GM06990 (cell line): ENCODE results near the gene PDE11A.

Experiments
- DNase-seq: peaks from one replicate; pipeline ENCODE4 v3.0.0-alpha.2; 2011; ENCODE audit not compliant: insufficient read length; ENCODE audit errors: extremely low read depth
- H3K27me3 ChIP-seq: replicated peaks from 2 replicates; pipeline ENCODE4 v1.6.0; 2011; ENCODE audit warnings: low read length; ENCODE audit not compliant: control insufficient read depth, insufficient read depth
- H3K36me3 ChIP-seq: 2 replicates; pipeline ENCODE4 v1.5.1; 2011; ENCODE audit warnings: low read length; ENCODE audit not compliant: control insufficient read depth, insufficient read depth
- H3K4me3 ChIP-seq: replicated peaks from 2 replicates; pipeline ENCODE4 v1.5.1; 2011; ENCODE audit warnings: low read depth, mild to moderate bottlenecking, control low read depth, low read length
- TF ChIP-seq, protein P1 (sequence below): IDR thresholded peaks from 2 replicates; pipeline ENCODE4 v1.5.1; 2011; ENCODE audit warnings: low read length, control low read depth, mild to moderate bottlenecking, inconsistent platforms; ENCODE audit not compliant: insufficient read depth, poor library complexity, severe bottlenecking

The PDE11A gene

DNA sequence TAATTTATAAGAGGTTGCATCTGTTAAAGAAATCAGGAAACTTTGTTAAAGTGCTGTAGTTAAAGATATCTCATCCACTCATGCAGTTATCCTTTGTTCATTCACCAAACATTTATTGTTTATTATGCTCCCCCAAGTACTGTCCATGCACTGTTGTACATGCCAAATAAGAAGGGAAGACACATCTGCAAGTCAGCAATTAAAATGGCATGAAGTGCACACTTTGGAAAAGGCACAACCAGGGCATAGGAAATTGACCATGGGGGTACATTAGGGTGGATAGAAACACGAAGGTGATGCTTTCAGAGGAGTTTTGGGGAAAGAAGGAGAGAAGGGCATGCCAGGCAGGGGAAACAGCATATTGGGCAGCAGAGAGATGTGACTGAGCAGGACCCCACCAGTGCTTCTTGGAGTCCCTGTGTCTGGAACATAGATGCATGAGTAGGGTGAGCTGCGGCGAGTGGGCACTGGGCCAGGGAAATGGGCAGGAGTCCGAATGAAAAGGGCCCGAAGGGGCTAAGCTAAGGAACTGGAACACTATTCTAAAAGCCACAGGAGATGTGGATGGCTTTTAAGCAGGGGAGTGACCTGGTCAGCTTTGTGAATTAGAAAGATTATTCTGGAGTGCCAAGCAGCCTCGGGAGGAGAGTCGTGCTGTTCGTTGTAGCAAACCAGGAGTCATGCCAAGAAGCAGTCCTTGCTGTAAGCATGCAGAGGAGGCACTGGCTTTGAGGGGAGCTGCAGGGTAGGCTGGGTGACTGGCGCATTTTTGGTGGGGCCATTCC, 363.7 kb downstream of the PDE11A start:
- TF ChIP-seq, protein P1, sequence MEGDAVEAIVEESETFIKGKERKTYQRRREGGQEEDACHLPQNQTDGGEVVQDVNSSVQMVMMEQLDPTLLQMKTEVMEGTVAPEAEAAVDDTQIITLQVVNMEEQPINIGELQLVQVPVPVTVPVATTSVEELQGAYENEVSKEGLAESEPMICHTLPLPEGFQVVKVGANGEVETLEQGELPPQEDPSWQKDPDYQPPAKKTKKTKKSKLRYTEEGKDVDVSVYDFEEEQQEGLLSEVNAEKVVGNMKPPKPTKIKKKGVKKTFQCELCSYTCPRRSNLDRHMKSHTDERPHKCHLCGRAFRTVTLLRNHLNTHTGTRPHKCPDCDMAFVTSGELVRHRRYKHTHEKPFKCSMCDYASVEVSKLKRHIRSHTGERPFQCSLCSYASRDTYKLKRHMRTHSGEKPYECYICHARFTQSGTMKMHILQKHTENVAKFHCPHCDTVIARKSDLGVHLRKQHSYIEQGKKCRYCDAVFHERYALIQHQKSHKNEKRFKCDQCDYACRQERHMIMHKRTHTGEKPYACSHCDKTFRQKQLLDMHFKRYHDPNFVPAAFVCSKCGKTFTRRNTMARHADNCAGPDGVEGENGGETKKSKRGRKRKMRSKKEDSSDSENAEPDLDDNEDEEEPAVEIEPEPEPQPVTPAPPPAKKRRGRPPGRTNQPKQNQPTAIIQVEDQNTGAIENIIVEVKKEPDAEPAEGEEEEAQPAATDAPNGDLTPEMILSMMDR: no peak
- Histone ChIP-seq H3K27me3 (no peaks in the 10 kb centered on the region), H3K36me3 (no peaks in the 10 kb centered on the region), H3K4me3 (no peak overlapping the region)
- DNase-seq: no peak

DNA sequence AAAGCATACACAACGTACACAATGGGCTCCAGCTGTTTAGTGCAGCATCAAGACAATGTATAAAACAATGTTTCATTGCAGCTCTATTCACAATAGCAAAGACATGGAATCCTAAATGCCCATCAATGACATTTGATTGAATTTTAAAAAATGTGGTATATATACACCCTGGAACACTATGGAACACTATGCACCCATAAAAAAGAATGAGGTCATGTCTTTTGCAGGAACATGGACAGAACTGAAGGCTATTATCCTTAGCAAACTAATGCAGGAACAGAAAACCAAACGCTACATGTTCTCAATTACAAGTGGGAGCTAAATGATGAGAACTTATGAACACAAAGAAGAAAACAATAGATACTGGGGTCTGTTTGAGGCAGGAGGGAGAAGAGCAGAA, 364.5 kb downstream of the PDE11A start:
- TF ChIP-seq, protein P1: no peak
- Histone ChIP-seq H3K27me3 (no peaks in the 10 kb centered on the region), H3K4me3 (no peak overlapping the region), H3K36me3 (no peaks in the 10 kb centered on the region)
- no peak for DNase-seq

DNA sequence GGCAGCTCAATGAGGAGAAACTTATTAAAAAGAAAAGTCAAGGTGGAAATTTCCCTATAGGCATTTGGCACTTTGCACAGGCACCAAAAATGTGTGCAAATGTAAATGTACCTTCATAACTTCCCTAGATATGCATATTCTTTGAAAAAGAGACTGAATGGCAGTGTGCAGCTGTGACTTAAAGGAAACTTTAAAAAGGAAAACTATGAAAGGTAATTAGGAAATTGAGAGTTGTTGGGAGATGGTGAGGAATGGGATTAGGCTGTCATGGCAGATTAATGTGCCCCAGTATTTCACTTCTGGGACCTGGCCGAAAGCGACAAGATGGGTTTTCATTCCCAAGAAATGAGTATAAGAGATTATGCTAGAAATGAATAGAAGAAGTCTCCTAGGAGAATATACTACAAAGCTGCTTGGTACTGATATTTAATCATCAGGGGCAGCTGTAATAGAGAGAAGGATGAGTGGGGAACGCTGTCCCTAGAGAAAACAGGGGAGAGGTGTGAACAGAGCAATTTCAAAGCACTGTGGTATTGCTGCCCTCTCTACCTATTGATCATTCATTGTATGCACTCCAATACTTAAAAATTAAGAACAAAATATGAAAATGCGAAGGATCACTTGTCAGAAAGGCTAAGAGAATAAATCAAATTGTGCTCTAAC, 366.9 kb downstream of the PDE11A start:
- H3K4me3 ChIP-seq: no peak overlapping the region
- TF ChIP-seq, protein P1: no peak
- no peaks in the 10 kb centered on the region; the same call in 1 of the 2 replicates for H3K27me3 ChIP-seq
- no peaks in the 10 kb centered on the region for H3K36me3 ChIP-seq
- DNase-seq: no peak

DNA sequence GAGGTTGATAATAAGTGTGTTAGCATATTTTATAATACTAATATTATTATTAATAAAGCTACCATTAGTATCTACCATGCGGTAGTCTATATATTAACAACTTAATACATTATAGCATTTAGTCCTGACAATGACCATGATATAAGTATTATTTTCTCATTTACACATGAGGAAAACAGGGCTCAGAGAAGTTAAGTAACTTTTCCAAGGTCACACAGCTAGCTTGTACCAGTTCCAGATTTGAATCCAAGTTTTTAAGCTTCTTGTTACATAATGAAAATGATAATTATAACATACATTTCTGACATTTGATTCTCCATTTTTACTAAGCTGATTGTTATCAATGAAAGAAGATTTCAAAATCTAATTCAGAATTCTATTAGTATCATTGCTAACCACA, 369.4 kb downstream of the PDE11A start:
- no peaks in the 10 kb centered on the region; the same call in 1 of the 2 replicates for H3K27me3 ChIP-seq
- no peak for DNase-seq
- no peaks in the 10 kb centered on the region for H3K36me3 ChIP-seq
- TF ChIP-seq, protein P1: no peak
- H3K4me3 ChIP-seq: no peak overlapping the region

DNA sequence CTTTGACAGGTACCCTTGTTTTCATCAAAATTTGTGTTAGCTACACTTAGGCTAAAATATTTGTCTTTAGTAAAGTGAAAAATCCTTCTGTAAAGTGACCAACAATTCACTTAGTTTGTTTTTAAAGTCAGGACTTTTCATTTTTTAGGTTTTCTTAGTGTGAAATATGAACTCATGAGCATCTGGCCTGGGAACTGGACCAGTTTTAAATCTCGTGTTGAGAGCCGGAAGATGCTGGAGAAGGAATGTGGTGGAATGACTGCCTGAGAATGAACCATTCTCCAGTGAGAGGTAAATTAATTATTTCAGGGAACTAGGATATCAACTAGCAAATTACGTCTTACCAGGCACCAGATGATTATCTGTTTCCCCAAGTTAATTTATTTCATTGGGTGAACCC, 374.3 kb downstream of the PDE11A start:
- no peaks in the 10 kb centered on the region for H3K36me3 ChIP-seq
- TF ChIP-seq, protein P1: no peak
- DNase-seq: no peak
- no peak overlapping the region for H3K4me3 ChIP-seq
- H3K27me3 ChIP-seq: no peaks in the 10 kb centered on the region; the same call in 1 of the 2 replicates

DNA sequence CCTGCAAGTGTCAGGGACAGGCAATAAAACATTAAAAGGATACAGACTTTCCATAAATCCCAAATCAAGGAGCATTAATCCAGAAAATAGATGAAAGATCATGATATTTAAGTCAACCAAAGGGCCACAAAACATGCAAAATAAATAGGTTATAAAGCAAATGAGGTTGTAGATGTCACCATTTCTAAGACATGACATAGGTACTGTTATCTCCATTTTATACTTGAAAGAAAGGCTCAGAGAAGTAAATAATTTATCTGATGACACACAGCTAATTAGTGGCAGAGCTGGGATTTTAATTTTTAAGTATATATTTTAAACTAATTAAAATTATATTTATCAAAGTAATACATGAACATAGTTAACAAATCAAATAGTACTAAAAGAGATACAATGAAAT, 378.2 kb downstream of the PDE11A start:
- Histone ChIP-seq H3K36me3 (no peaks in the 10 kb centered on the region), H3K4me3 (no peak overlapping the region), H3K27me3 (no peaks in the 10 kb centered on the region)
- no peak for DNase-seq
- TF ChIP-seq, protein P1: no peak
